HepG2 (cell line): Measurements from ENCODE around the gene RASGRP2. TPM values are rescaled to one million over a fixed set of nuclear protein-coding genes. Genes with fewer than 3 reads are reported as not detected.

Experiments used
- ATAC-seq: fragments of 200-7000 bp; cut with Tn5 transposase; 3 replicates; pipeline ENCODE4 v1.9.1; 2020; ENCODE audit warnings: mild to moderate bottlenecking, moderate library complexity
- BruUV-seq: library from RNA; stranded (reverse); fragments of 400-500 nt; replicated peaks from 2 replicates; lab custom pipeline; 2021; lab: Mats Ljungman, UMichigan
- CTCF ChIA-PET: fragments of 300-600 bp; formaldehyde crosslinking; extraction: SDS; loops from one replicate; lab custom pipeline; 2021; ENCODE audit warnings: low total read pairs, inconsistent platforms, low intra/inter-chr PET ratio; lab: Yijun Ruan, JAX
- POLR2A ChIA-PET: fragments of 350-600 bp; sonication (Branson Sonifier 250); formaldehyde crosslinking; loops from one replicate; lab custom pipeline; 2020; ENCODE audit warnings: antibody characterized with exemption, inconsistent platforms; lab: Yijun Ruan, JAX
- DNase-seq: peaks from one replicate; pipeline ENCODE4 v3.0.0-alpha.2; 2015; ENCODE audit warnings: low spot score
- FAIRE-seq: peaks from 3 replicates; lab custom pipeline; 2011; peaks lifted over from hg19 to GRCh38; lab: Jason Lieb, UNC
- H2AFZ ChIP-seq: one replicate; pipeline ENCODE4 v1.6.1; 2011; ENCODE audit warnings: low read length, inconsistent platforms
- H3K27ac ChIP-seq: fragments of 300-600 bp; 3 replicates; pipeline ENCODE4 v1.8.0; 2011; ENCODE audit warnings: mixed run types, mild to moderate bottlenecking, mixed read lengths, low read length, inconsistent platforms; ENCODE audit not compliant: insufficient read depth; ENCODE audit errors: extremely low read length
- H3K27me3 ChIP-seq, 2 experiments: fragments of 200-600 bp in 1 of 2; 2 replicates in 1 of 2; 3 replicates in 1 of 2; pipeline versions ENCODE4 v1.6.0 to v1.8.0; 2011; ENCODE audit warnings: low read length in 2 of 2, mild to moderate bottlenecking in 2 of 2, moderate library complexity in 2 of 2, inconsistent platforms in 1 of 2; ENCODE audit not compliant: insufficient read depth in 2 of 2, control insufficient read depth in 1 of 2
- H3K36me3 ChIP-seq, 2 experiments: fragments of 200-600 bp in 1 of 2; replicated peaks in 1 of 2; 2 replicates in 1 of 2; 3 replicates in 1 of 2; pipeline versions ENCODE4 v1.5.1 to v1.8.0; 2011; ENCODE audit warnings: low read length in 2 of 2, inconsistent platforms in 1 of 2; ENCODE audit not compliant: insufficient read depth in 2 of 2, control insufficient read depth in 1 of 2
- H3K4me1 ChIP-seq: 2 replicates; pipeline ENCODE4 v1.5.1; 2012; ENCODE audit warnings: low read length, inconsistent platforms; ENCODE audit not compliant: insufficient read depth
- H3K4me2 ChIP-seq: 2 replicates; pipeline ENCODE4 v1.6.0; 2011; ENCODE audit warnings: low read depth, low read length, inconsistent platforms
- H3K4me3 ChIP-seq, 3 experiments: fragments of 200-600 bp in 1 of 3; sonication (generic), shearing (Covaris generic) in 1 of 3; replicated peaks in 1 of 3; 2 replicates each; pipeline ENCODE4 v1.5.1; 2011 to 2016; ENCODE audit warnings: low read length in 3 of 3, inconsistent platforms in 2 of 3, low read depth in 2 of 3, mild to moderate bottlenecking in 2 of 3, control low read depth in 1 of 3, mixed read lengths in 1 of 3; ENCODE audit not compliant: insufficient read depth in 1 of 3
- H3K79me2 ChIP-seq: one replicate; pipeline ENCODE4 v1.6.1; 2011; ENCODE audit warnings: low read length, inconsistent platforms; ENCODE audit not compliant: insufficient read depth
- H3K9ac ChIP-seq: 2 replicates; pipeline ENCODE4 v1.6.0; 2011; ENCODE audit warnings: mild to moderate bottlenecking, low read depth, low read length, inconsistent platforms; ENCODE audit not compliant: insufficient read depth
- H3K9me3 ChIP-seq: 2 replicates; pipeline ENCODE4 v1.5.1; 2012; ENCODE audit warnings: mild to moderate bottlenecking, low read length
- H4K20me1 ChIP-seq: 2 replicates; pipeline ENCODE4 v1.6.0; 2011; ENCODE audit warnings: inconsistent platforms, mild to moderate bottlenecking, low read length, moderate library complexity; ENCODE audit not compliant: insufficient read depth
- EP300 ChIP-seq, 3 experiments: sonication (generic) in 1 of 3; formaldehyde crosslinking in 1 of 3; IDR thresholded peaks; 2 replicates each; pipeline versions ENCODE4 v1.5.1 to v1.6.1; 2011 to 2020; ENCODE audit warnings: low read depth in 2 of 3, low read length in 2 of 3, borderline replicate concordance in 1 of 3, improper control_type of control experiment in 1 of 3, mild to moderate bottlenecking in 1 of 3, missing genetic modification reagents in 1 of 3, moderate library complexity in 1 of 3
- FLYWCH1 ChIP-seq: sonication (generic); formaldehyde crosslinking; IDR thresholded peaks from 2 replicates; pipeline ENCODE4 v1.8.1; 2023; ENCODE audit warnings: mild to moderate bottlenecking, missing genetic modification reagents
- HOMEZ ChIP-seq: IDR thresholded peaks from 2 replicates; pipeline ENCODE4 v1.6.1; 2016; ENCODE audit warnings: low read depth
- PLSCR1 ChIP-seq: sonication (generic); formaldehyde crosslinking; IDR thresholded peaks from 2 replicates; pipeline ENCODE4 v1.5.0; 2020; ENCODE audit warnings: missing genetic modification reagents, mild to moderate bottlenecking, borderline replicate concordance
- RAD51 ChIP-seq: fragments of 450-650 bp; IDR thresholded peaks from 2 replicates; pipeline ENCODE4 v1.6.1; 2016; ENCODE audit warnings: borderline replicate concordance
- ZC3H13 ChIP-seq: sonication (generic); formaldehyde crosslinking; IDR thresholded peaks from 2 replicates; pipeline ENCODE4 v1.8.1; 2023; ENCODE audit warnings: mild to moderate bottlenecking, missing genetic modification reagents, moderate library complexity
- ZNF274 ChIP-seq: sonication (generic); formaldehyde crosslinking; IDR thresholded peaks from 2 replicates; pipeline ENCODE4 v1.5.1; 2020; ENCODE audit warnings: mild to moderate bottlenecking, missing genetic modification reagents
- WGBS: methylation state at CpG from one replicate; pipeline ENCODE4 v1.1.6; 2017; ENCODE audit warnings: low lambda C conversion rate; 5-methylcytosine and 5-hydroxymethylcytosine counted together
- in situ Hi-C: cut with HindIII; loops from 2 replicates; pipeline ENCODE4 v1.10.0; 2017; ENCODE audit warnings: low pct_unique_long_range_greater_than_20kb; ENCODE audit not compliant: extremely low pct_ligation_motif_present
- intact Hi-C: fragments of 100-400 bp; cut with micrococcal nuclease; formaldehyde crosslinking; loops from one replicate; pipeline ENCODE4 v1.10.0; 2022; ENCODE audit not compliant: unreplicated experiment
- polyA plus RNA-seq, 8 experiments: library from polyadenylated mRNA; depleted of rRNA in 3 of 8; stranded (reverse) in 7 of 8; unstranded in 1 of 8; fragments of >200 nt; fragmentation: Illumina TruSeq in 4 of 8; extraction: Trizol in 4 of 8; gene quantifications; 2 replicates each; pipeline versions ENCODE4 v1.2.1 to v1.2.3, GENCODE V29; 2011 to 2016; ENCODE audit warnings: low read depth in 4 of 8, missing spikeins in 1 of 8, mixed read lengths in 1 of 8; ENCODE audit not compliant: insufficient read depth in 1 of 8
- total RNA-seq, 5 experiments: library from RNA; depleted of rRNA; stranded (reverse); fragments of >200 nt; fragmentation: Illumina TruSeq; extraction: Trizol; gene quantifications; 2 replicates each; pipeline ENCODE4 v1.2.3, GENCODE V29; 2016; ENCODE audit warnings: low read depth in 1 of 5

RASGRP2 gene
- total and polyA plus RNA-seq, 2 of the 13 experiments (the other 11 are each of a cell fraction or from before 2014, with no cell fraction given), result 0.61 TPM; not detected in 1

GRCh38 chr11:64726867-64727530, 16.9 kb downstream of the RASGRP2 start:
- Histone ChIP-seq H3K4me2 (no peak overlapping the region), H3K4me3 (no peak overlapping the region), H3K27me3 (peaks cover 0 to 28% of the 10 kb centered on the region in 2 experiments), H3K9me3 (no peaks in the 10 kb centered on the region), H3K4me1 (peaks cover 34% of the 10 kb centered on the region), H3K9ac (no peak overlapping the region), H2AFZ (no peak overlapping the region), H3K79me2 (no peaks in the 10 kb centered on the region), H4K20me1 (no peaks in the 10 kb centered on the region), H3K27ac (no peak overlapping the region), H3K36me3 (no peaks in the 10 kb centered on the region)
- intact Hi-C loops (loop anchor here (1.0 kb wide), 1 partner anchor 39 kb away; no protein-coding TSS in a partner anchor), in situ Hi-C loops (no loop called here)
- FAIRE-seq (no peak), DNase-seq (no peak), ATAC-seq (no peak)
- CTCF ChIA-PET, result no interaction called here
- no peak for TF ChIP-seq HOMEZ (CRISPR knock-in tag)
- TF ChIP-seq RAD51, result no peak
- no peak for TF ChIP-seq FLYWCH1 (CRISPR knock-in tag)
- no peak for TF ChIP-seq EP300 (IDR thresholded peaks at IDR 0.05; ENCODE audit: low read depth in 2 of 2, low read length in 2 of 2)
- no peak for TF ChIP-seq EP300 (CRISPR knock-in tag; IDR thresholded peaks at IDR 0.05; ENCODE audit: borderline replicate concordance)
- no peak for TF ChIP-seq ZC3H13
- TF ChIP-seq PLSCR1 (CRISPR knock-in tag), result no peak
- TF ChIP-seq ZNF274 (CRISPR knock-in tag), result no peak
- POLR2A ChIA-PET, result no interaction called here
- WGBS, result 39% methylated on average over 6 of the region's 7 CpGs
- no TSS peak for BruUV-seq
